HG02885 (cell line): Measurements from ENCODE around the gene ZNF444.
A peak's percentile ranks its signal among the peaks of the same experiment; 100 is the strongest.

Experiments
- ATAC-seq: cut with Tn5 transposase; IDR thresholded peaks from one replicate; pipeline ENCODE4 v1.9.1; 2021; ENCODE audit warnings: mild to moderate bottlenecking; ENCODE audit not compliant: unreplicated experiment, poor library complexity

ZNF444 gene

DNA sequence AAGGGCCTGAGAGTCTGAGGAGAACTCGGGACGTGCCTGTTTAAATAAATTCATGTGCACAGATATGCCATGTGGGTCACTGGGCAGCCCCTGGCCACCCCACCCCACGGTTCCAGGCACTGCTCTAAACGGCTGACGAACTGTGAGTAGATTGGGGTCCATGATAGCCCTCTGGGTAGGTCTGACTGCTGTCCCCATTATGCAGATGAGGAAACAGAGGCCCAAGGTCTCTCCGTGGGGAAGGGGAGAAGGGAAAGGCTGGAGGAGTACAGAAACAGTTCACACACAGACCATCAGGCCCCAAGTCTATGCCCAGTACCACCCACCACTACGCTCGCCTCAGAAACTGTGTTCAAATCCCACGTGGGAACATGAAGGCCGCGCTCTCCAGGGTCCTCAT is 34.1 kb upstream of the ZNF444 start:
- ATAC-seq = no peak

DNA sequence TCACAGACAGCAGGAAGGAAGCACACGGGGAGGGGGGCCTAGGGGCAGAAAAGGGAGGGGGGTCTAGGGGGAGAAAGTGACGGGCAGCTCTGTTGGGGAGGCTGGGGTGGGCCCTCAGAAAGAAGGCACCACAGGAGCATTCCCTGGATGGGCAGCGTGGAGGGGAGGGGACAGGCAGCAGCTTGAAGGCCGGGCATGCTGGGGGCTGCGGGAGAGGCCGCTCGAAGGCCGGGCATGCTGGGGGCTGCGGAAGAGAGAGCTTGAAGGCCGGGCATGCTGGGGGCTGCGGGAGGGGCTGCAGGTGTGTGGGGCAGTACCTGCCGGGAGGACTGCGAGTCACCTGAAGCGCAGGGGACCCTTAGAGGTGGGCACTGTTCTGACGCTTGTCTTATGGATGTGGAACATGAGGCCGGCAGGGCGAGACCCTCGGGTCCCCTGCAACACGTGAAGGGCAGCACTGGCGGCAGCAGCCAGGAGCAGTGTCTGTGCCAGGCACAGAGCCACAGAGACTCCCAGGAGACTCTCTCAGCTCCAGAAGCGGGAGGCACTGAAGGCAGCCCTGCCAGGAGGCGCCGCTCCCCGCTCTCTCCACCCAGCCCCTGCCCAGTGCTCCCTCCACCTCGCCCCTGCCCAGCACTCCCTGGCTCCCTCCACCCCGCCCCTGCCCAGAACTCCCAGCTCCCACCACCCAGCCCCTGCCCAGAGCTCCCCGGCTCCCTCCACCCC is 33.3 kb upstream of the ZNF444 start:
- no peak for ATAC-seq

DNA sequence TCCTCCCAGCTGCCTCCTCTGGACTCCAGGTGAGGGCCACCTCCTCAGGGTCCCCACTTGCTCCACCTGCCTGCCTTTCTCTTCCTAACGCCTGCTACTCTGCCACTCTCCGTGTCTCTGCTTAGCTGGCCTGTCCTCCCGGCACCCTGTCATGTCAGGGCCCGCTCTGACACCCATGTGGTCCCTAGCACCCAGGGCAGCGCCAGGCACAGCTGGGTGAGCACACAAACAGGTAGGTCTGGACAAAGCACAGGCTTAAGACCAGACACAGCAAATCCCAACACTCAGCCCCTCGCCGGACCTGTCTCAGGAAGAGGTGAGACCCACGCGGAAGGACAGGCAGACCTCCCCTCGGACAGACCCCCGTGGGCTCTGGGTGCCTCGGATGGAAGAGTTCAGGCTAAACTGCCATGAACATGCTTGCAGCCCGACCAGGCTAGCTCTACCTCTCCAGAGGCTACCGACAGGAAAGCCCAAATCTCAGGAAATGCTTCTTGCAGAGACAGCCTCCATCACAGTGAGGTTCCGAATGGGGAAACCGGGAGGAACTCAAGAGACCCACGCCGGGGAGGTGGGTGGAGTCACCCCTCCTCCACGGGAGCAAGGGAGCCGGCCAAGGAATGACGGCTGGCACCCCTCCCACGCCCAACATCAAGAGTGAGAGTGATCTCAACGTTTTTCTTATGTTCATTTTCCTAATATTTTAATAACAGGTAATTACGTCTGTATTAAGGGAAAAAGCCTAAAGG is 32.5 kb upstream of the ZNF444 start:
- no peak for ATAC-seq

DNA sequence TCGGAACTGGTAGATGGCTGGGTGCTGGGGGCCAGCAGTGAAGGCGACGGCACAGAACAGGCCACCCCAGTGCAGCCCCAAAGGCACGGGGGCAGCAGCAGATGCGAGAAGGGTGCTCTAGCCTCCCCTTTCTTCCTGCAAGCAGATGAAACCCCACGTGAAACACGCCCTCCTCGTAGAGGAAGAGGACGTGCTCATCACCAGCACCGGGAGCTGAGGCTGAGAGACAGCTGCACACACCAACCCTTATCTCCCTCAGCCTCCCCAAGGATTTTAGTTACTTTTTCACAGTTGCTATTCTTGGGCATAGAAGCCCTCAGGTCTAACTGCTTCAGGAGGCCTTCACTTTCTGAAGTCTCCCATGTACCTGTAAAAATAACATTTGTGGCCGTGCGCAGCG is 31.9 kb upstream of the ZNF444 start:
- ATAC-seq = no peak

DNA sequence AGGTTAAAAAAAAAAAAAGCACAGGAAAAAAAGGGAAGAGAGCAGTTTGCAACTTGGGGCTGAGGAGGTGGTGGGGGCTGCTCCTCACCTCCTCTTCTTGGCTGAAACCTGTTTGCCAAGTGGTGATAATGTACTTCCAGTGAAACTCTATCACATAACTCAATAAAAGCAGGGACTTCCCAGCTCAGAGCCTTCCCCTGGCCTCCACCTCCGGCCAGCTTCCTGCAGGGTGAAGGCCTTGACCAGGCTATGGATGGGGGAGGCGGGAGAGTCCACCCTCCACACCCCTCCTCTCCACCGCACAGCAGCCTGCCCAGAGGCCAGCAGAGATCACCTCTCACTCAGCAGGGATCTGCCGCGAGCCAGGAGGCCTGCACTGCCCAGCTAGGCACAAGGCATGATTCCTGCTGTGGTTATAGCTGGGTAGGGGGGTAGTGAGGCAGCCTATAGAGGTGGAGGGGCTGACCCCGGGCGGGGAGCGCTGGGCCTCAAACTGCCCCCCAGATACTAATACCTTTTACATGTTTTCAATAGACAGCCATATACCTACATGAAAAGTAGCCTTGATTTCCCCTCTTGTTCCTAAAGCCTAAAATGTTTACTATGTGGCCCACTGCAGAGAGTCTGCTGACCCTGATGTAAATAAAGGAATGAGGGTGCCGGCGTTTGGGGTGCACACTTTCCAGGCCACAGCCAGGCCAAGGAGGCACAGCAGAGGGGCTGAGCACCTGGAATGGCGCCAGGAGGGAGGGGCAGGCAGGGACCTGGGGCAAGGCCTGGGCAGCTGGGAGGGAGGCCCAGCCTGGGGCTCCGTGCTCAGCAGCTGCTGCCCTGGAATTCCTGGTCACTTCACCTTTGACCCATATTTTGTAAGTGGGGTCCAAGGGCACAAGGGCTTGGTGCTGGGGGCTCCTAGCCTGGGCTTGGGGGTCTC is 30.3 kb upstream of the ZNF444 start:
- ATAC-seq = no peak

DNA sequence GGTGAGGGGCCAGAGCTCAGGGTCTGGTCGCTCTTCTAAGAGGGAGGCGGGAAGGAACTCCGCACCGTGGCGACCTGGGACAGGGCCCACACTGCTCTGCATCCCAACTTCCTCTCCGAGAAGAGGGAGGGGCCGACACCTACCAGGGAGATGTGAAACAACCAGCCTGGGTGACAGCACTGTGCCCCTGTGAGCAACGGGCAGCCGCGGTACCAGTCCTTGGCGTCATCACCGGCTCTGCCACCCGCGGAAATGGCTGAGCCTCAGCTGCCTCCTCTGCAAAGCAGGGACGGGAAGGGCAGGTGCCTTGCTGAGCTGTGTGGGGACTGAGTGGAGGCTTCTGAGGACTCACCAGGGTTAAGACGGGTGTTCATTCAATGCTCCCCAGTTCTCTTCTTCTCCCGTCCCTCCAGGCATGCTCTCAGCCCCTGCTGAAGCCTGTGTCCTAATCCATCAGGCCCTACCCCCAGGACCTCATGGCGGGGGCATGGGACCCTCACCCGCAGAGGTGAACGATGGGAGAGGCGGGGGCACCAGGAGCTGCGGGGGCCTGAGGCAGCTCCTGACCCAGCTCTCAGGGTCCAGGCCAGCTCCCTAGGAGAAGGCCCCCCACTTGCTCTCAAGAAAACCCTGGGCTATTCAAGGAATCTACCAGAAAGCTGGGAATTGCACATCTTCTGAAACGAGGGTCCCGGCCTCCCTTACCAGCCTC is 29.3 kb upstream of the ZNF444 start:
- ATAC-seq = peak; percentile 54

DNA sequence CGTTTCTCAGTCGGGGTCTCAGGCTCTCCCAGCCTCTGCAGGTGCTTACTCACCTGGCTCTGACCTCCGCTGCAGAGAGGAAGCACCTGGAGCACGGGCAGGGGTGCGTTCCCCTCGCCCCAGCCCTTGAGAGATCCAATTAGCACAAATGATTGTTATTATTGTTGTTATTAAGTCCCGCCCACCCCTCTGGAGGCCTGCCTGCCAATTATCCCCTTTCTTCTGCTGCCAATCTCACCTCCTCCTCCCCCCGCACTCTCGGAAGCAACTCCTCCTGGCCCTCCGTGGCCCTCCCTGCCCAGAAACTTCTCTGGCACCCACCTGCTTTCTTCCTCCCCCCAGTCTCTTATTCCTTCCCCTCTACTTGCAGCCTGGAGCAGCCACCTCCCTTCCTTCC is 28.8 kb upstream of the ZNF444 start:
- no peak for ATAC-seq

DNA sequence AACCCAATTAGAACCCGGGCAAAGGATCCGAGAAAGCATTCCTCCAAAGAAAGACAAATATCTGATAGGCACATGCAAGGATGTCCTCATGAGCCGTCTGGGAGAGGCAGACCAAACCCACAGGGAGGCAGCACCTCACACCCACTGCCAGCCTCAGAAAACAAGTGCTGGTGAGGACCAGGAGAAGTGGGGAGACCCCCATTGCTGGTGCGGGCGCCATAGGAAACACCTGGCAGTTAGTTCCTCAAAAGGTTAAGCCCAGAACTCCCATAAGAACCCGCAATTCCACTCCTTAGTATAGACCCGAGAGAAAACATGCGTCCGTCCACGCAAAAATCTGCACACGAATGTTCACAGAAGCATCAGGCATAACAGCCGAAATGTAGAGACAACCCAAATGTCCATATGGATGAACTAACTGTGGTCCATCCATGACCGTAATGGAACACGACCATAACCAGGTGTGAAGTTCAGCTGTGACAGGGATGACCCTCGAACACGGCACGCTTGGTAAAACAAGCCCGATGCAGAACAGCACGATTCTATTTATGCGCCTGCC is 27.9 kb upstream of the ZNF444 start:
- no peak for ATAC-seq

DNA sequence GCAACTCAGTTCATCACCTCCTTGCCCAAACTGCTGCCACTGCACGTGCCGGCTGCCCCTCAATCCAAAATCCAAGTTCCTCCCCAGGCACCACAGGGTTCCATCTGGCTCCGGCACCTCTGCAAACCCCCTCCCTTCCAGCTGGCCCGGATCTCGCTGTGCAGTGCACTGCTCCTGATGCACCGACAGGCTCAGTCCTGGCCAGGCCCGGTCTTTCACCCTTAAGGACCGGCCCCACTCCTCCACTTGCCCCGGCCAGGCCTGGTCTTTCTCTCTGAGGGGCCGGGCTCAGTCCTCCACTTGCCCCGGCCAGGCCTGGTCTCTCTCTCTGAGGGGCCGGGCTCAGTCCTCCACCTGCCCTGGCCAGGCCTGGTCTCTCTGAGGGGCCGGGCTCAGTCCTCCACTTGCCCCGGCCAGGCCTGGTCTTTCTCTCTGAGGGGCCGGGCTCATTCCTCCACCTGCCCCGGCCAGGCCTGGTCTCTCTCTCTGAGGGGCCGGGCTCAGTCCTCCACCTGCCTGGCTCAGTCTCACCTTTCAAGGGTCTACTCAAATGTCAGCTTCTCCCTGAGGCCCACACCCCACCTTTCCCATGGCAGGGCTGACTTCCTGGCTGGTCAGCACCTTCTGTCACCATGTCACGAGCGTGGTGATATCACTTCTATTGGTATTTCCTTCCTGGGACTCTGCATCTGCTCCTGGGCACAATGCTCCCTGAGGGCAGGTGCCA is 26.9 kb upstream of the ZNF444 start:
- no peak for ATAC-seq

DNA sequence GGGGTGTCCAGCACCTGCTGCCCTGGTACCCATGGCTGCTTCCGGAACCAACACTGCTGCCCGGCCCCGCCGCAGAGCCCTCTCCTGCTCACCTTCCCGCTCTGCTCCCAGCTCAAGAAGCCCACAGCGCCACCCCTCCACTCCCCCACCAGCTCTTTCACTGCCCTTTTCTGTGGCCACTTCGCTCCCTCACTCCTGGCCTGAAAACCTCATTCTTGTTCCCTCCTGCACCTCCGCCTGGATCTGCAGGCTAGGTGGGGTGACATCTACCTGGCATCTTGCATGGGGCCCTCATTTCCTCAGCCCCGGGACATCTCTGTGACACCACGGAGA is 26.3 kb upstream of the ZNF444 start:
- no peak for ATAC-seq

DNA sequence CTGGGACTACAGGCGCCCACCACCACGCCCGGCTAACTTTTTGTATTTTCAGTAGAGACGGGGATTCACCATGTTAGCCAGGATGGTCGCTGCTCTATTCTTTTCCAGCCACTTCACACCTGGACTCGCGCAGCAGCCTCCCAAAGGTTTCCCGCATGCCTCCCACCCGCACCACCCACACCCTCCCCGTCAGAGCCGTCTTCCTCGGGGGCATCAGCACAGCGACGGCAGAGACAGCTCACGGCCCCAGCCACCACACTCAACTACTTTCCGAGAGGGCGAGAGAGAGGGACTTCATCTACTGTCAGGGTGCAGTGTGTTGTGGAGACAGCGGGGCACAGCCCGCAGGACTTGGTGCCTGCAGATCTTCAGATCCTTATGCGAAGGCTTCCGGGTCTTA is 25.6 kb upstream of the ZNF444 start:
- ATAC-seq = no peak

DNA sequence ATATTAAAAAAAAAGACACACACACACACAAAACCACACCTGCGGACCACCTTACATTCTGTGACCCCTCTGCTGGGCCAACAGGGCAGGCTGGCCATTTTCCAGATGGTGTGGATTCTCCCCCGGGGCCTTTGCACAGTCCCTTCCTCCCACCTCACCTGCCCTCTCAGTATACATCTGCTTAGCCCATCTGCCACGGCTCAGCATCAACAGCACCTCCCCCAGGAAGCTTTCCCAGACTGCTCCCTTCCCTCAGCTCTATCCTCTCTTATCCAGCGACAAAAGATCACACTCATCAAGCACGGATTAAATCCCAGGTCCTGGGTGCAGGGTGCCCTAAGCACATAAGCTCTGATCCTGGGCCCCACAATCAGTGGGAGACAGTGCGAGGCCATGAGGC is 24.5 kb upstream of the ZNF444 start:
- ATAC-seq = no peak

DNA sequence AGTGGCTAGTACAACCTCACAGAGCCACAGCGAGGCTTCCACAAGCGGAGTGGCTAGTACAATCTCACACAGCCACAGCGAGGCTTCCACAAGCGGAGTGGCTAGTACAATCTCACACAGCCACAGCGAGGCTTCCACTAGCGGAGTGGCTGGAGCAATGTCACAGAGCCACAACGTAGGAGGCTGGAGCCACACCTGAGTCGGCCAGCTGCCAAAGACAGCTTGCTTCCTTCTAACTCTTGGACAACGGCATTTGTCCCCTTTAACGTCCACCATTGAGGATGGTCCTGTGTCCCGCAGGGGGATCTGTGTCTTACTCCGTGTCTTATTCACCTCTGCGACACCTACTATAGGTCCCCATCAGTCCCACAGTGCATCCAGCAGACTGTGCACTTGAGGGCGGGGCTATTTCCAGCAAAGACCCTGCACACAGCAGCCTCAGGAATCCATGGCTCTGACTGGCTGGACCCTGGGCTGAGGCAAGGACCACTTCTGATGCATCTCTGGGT is 23.7 kb upstream of the ZNF444 start:
- no peak for ATAC-seq

DNA sequence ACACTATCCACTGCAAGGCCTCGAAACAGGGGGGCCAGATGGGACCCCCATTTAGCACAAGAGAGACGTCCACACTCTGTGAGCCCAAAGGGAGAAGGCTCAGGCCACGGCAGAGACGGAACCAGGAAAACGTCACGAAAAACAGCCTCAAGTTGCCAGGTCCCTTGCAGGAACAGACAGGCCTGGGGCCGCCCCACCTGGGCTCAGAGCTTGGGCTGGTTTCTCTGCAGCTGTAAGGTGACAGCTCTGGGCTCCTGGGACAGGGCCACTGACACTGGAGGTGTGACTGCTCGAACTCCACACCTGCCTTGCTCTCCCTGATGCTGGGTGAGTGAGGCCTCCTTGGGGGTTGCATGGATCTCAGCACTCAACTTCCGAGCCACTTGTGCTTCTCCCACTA is 23.2 kb upstream of the ZNF444 start:
- no peak for ATAC-seq

DNA sequence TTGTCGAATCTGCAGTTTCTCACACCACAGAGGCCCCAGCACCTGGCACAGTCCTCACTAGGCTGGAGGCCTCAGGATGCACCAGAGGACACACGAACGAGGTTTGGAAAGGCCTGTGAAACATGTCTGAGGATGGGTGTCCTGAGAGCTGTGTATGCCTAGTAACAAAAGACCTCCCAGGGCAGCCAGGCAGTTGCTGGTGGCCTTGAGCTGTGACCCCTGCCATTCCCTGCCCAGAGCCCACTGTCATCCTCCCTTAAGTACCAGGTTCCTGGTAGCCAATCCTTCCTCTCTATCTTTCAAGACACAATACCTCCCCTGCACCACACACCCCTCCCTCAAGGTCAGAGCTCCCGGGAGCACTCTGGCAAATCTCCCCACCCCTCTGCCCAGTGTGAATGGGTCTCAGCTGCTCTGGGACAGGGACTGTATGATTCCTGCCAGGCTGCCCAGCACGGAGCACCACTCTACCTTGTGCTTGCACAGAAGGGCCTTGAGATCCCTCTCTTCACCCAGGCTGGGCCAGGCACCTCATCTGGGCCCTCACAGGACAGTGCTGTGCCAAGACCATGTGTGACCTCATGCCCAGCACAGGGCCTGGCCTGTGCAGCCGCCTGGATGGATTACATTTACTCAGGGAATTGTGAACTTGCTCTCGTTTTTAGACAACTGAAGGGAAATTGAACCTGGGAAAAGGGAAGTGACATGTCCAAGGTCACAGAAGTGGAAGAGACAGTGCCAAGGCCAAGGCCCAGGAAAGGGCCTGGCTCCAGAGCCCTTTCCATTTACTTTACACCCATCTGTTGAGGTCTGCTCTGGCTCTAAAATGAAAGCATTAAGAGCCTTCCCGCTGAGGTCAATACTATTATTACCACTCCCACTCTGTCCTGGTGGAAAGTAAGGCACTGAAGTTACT is 22.2 kb upstream of the ZNF444 start:
- no peak for ATAC-seq

DNA sequence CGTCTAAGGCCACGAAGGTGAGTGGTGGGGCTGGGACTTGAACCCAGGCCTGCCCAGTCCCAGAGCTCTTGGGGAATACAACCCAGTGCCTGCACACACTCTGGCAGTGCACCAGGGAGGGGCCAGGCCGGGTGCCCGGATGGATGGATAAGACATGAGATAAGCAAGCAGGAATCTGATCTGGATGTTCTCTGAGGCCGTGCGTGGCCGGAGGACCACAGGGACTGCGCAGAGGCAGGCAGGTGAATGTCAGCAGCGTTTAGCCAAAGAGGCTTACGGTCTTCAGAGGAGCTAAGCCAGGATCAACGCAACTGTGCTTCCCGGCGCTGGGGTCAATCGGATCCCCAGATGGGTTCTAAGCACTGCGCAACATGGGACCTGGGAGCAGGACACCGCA is 21.5 kb upstream of the ZNF444 start:
- ATAC-seq = no peak

DNA sequence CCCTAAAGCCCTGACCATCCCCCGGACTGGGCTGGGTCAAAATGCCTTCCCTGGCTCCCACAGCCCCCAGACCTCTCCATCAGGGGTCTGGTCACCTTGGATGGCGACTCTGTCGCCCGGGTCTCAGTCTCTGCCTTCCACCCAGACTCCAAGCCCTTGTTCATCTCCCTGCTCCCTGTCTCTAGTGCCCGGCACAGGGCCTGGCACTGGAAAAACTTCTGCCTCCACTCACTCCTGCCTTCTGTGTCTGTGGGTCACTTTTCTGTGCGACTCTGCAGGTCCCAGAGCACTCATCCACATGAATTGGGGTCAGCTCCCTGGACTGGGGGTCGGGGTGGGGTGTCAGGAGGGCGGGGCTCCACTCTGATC is 21.1 kb upstream of the ZNF444 start:
- ATAC-seq = no peak

DNA sequence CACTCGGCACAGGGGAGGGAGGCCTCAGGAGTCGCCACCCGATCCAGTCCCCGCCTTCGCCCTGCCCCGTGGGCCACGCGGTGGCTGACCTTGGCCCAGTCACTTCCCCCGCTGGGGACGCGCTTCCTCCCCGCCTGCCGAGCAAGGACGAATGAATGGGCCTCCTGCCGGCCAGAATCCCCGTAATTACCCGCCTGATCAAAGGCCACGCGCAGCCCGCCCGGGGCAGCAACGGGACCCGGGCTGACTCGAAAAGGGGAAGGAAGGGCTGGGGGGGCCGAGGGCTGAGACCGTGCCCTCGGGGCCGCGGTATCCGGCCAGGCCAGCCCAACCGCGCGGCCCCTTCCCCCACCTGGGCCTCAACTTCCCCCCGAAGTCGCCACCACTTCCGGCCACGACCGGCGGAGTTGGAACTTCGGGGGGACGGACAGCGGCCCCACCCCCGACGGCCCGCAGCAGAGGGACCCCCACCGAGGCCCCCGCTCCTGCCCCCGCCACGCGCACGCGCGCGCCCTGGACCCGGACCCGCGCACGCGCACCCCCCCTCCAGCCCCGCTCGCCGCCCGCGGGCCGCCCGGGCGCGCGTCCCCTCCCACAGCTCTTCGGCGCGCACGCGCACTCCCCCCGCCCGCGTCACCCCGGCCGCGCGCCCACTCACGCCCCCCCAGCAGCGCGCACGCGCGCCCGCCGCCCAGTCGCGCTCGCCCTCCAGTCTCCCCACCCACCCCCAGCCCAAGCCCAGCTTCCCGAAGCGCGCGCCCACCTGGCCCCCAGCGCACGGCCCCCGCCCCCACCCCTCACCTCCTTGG is 20.5 kb upstream of the ZNF444 start:
- peak; percentile 27 for ATAC-seq
